Activated CD8-positive, alpha-beta memory T cell treated with anti-CD3 and anti-CD28 coated beads, Interleukin-2, amount 50 U/mL, for 1 hour (primary cell): Measurements from ENCODE around the gene PHF14.
"Not testable (repeated sequence)": the region's sequence is repeated elsewhere in the genome, so short reads cannot be mapped to it uniquely, and the experiment has no call there.

Experiments used
- DNase-seq: peaks from one replicate; pipeline ENCODE4 v3.0.0-alpha.2; 2020; ENCODE audit errors: extremely low read depth

The PHF14 gene

GRCh38 chr7:10973061-10973941 is at the start of gene PHF14:
TSS of gene PHF14 (plus strand) at chr7:10973872. CDS start at chr7:10974324, 452 bp downstream.
- DNase-seq, result peak; percentile 87

- DNase-seq, result no peak
These were observed 49.3 kb upstream of the PHF14 start for GRCh38 chr7:10924370-10924769.

- DNase-seq, result not testable (repeated sequence)
These were observed 45.5 kb upstream of the PHF14 start for GRCh38 chr7:10928203-10928602.

- no peak for DNase-seq
These were observed 43.1 kb upstream of the PHF14 start for GRCh38 chr7:10930551-10930950.

- no peak for DNase-seq
These were observed 42.5 kb upstream of the PHF14 start for GRCh38 chr7:10931161-10931560.

GRCh38 chr7:10934292-10934691 is 39.4 kb upstream of the PHF14 start:
- no peak for DNase-seq

- no peak for DNase-seq
These were observed 34.3 kb upstream of the PHF14 start for GRCh38 chr7:10939237-10939910.

GRCh38 chr7:10939911-10940703 is 33.6 kb upstream of the PHF14 start:
- peak; percentile 73 for DNase-seq

- no peak for DNase-seq
These were observed 32.8 kb upstream of the PHF14 start for GRCh38 chr7:10940704-10941355.

GRCh38 chr7:10950494-10950893 is 23.2 kb upstream of the PHF14 start:
- no peak for DNase-seq

- not testable (repeated sequence) for DNase-seq
These were observed 22.6 kb upstream of the PHF14 start for GRCh38 chr7:10950974-10951578.

- no peak for DNase-seq
These were observed 21.1 kb upstream of the PHF14 start for GRCh38 chr7:10952588-10952987.

GRCh38 chr7:10953078-10953750 is 20.5 kb upstream of the PHF14 start:
- not testable (repeated sequence) for DNase-seq

- DNase-seq, result no peak
These were observed 17.1 kb upstream of the PHF14 start for GRCh38 chr7:10956528-10956927.

- not testable (repeated sequence) for DNase-seq
These were observed 13.4 kb upstream of the PHF14 start for GRCh38 chr7:10960242-10960641.

- not testable (repeated sequence) for DNase-seq
These were observed 8.7 kb upstream of the PHF14 start for GRCh38 chr7:10965016-10965415.

GRCh38 chr7:10972174-10972573 is 1.5 kb upstream of the PHF14 start:
- DNase-seq, result no peak

- DNase-seq, result no peak
These were observed 555 bp downstream of the PHF14 start for GRCh38 chr7:10973942-10974911.

GRCh38 chr7:10977113-10977512 is 3.4 kb downstream of the PHF14 start:
- DNase-seq, result no peak
